MCF 10A (cell line): Measurements from ENCODE around the gene RAD50. TPM values are rescaled to one million over a fixed set of nuclear protein-coding genes. Genes with fewer than 3 reads are reported as not detected.
"Not testable (repeated sequence)": the region's sequence is repeated elsewhere in the genome, so short reads cannot be mapped to it uniquely, and the experiment has no call there.

Experiments
- BruUV-seq: library from RNA; stranded (reverse); fragments of 400-500 nt; replicated peaks from 2 replicates; lab custom pipeline; 2021; lab: Mats Ljungman, UMichigan
- CTCF ChIA-PET: fragments of 300-600 bp; sonication (Branson Sonifier 250); formaldehyde crosslinking; extraction: SDS; loops from one replicate; lab custom pipeline; 2021; ENCODE audit warnings: antibody characterized with exemption, inconsistent platforms; lab: Yijun Ruan, JAX
- POLR2A ChIA-PET: fragments of 300-600, 350-650 bp; sonication (Branson Sonifier 250); formaldehyde crosslinking; extraction: SDS; loops from one replicate; lab custom pipeline; 2020; ENCODE audit warnings: antibody characterized with exemption, inconsistent platforms; lab: Yijun Ruan, JAX
- DNase-seq: peaks from one replicate; pipeline ENCODE4 v3.0.0-alpha.2; 2018; ENCODE audit not compliant: unreplicated experiment
- H3K27ac Mint-ChIP-seq: one replicate; pipeline ENCODE4 v1.8.0; 2022; ENCODE audit warnings: mild to moderate bottlenecking, low read depth, mixed read lengths; ENCODE audit not compliant: unreplicated experiment
- H3K27me3 Mint-ChIP-seq: one replicate; pipeline ENCODE4 v1.8.0; 2022; ENCODE audit warnings: mixed read lengths; ENCODE audit not compliant: insufficient read depth, unreplicated experiment
- H3K36me3 Mint-ChIP-seq: one replicate; pipeline ENCODE4 v1.8.0; 2022; ENCODE audit warnings: mild to moderate bottlenecking, moderate library complexity, mixed read lengths; ENCODE audit not compliant: insufficient read depth, unreplicated experiment
- H3K4me1 Mint-ChIP-seq: one replicate; pipeline ENCODE4 v1.8.0; 2022; ENCODE audit warnings: mixed read lengths; ENCODE audit not compliant: insufficient read depth, unreplicated experiment
- H3K4me3 Mint-ChIP-seq: one replicate; pipeline ENCODE4 v1.8.0; 2022; ENCODE audit warnings: mild to moderate bottlenecking, moderate library complexity, mixed read lengths; ENCODE audit not compliant: unreplicated experiment
- H3K9me3 Mint-ChIP-seq: one replicate; pipeline ENCODE4 v1.8.0; 2022; ENCODE audit warnings: mixed read lengths; ENCODE audit not compliant: unreplicated experiment
- CTCF ChIP-seq: fragments of 200-600 bp; IDR thresholded peaks from one replicate; pipeline ENCODE4 v1.8.0; 2022; ENCODE audit warnings: antibody characterized with exemption, mild to moderate bottlenecking; ENCODE audit not compliant: unreplicated experiment
- intact Hi-C: fragments of 100-400 bp; cut with micrococcal nuclease; formaldehyde crosslinking; loops from 2 replicates; pipeline ENCODE4 v1.14.1; 2022
- total RNA-seq: library from RNA; stranded (reverse); gene quantifications from 2 replicates; pipeline ENCODE4 v1.2.3, GENCODE V29; 2022

The RAD50 gene
- total RNA-seq, 1 experiment from 2014 or later = 145 TPM

GRCh38 chr5:132540764-132541163, 16.0 kb upstream of the RAD50 start:
- H3K9me3 Mint-ChIP-seq = no peaks in the 10 kb centered on the region
- CTCF ChIA-PET = no interaction called here
- DNase-seq = no peak
- BruUV-seq = no TSS peak
- POLR2A ChIA-PET = interaction anchor here (0.6 kb wide), 1 partner anchor 29 kb away, joined by 4 read pairs; no protein-coding TSS in a partner anchor
- no peak overlapping the region for H3K27ac Mint-ChIP-seq
- no peaks in the 10 kb centered on the region for H3K4me1 Mint-ChIP-seq
- H3K4me3 Mint-ChIP-seq = no peak overlapping the region
- H3K27me3 Mint-ChIP-seq = peaks cover 54% of the 10 kb centered on the region
- intact Hi-C loops = no loop called here
- TF ChIP-seq CTCF = no peak
- H3K36me3 Mint-ChIP-seq = no peaks in the 10 kb centered on the region

- Mint-ChIP-seq H3K36me3 (no peaks in the 10 kb centered on the region), H3K4me3 (no peak within 1 kb of the TSS), H3K9me3 (no peaks in the 10 kb centered on the region), H3K27me3 (peaks cover 51% of the 10 kb centered on the region), H3K4me1 (no peaks in the 10 kb centered on the region), H3K27ac (no peak within 1 kb of the TSS)
- no TSS peak for BruUV-seq
- ChIA-PET CTCF (interaction anchor here (1.0 to 3.9 kb wide), 4 partner anchors 17 to 286 kb away, joined by 3 to 29 read pairs (median 4); partner anchors contain the start of gene SHROOM1), POLR2A (interaction anchor here (0.7 to 1.3 kb wide), 2 partner anchors 13 kb away, joined by 4 read pairs; partner anchors contain the start of gene RAD50)
- no peak for TF ChIP-seq CTCF
- DNase-seq = no peak
- intact Hi-C loops = no loop called here
Measured at GRCh38 chr5:132543472-132544201, 13.1 kb upstream of the RAD50 start, which contains the start of gene IL5. IL5 (minus strand) TSS chr5:132543522; CDS start chr5:132543478, 44 bp downstream.

GRCh38 chr5:132546108-132546507, 10.7 kb upstream of the RAD50 start:
- Mint-ChIP-seq H3K27me3 (peaks cover 33% of the 10 kb centered on the region), H3K36me3 (no peaks in the 10 kb centered on the region), H3K4me3 (no peak overlapping the region), H3K27ac (no peak overlapping the region), H3K9me3 (no peaks in the 10 kb centered on the region), H3K4me1 (no peaks in the 10 kb centered on the region)
- intact Hi-C loops = no loop called here
- DNase-seq = no peak
- no TSS peak for BruUV-seq
- POLR2A ChIA-PET = interaction anchor here (0.6 to 1.0 kb wide), 2 partner anchors 11 to 1512 kb away, joined by 3 to 4 read pairs; partner anchors contain the start of gene RAD50
- no peak for TF ChIP-seq CTCF
- CTCF ChIA-PET = interaction anchor here (3.9 kb wide), 1 partner anchor 20 kb away, joined by 29 read pairs; no protein-coding TSS in a partner anchor

GRCh38 chr5:132547269-132547668, 9.5 kb upstream of the RAD50 start:
- ChIA-PET POLR2A (interaction anchor here (1.0 to 2.1 kb wide), 2 partner anchors 9 to 120 kb away, joined by 3 to 6 read pairs; partner anchors contain the start of gene RAD50), CTCF (interaction anchor here (0.6 to 3.9 kb wide), 4 partner anchors 9 to 489 kb away, joined by 3 to 29 read pairs (median 3); partner anchors contain the start of gene RAD50)
- H3K27ac Mint-ChIP-seq = no peak overlapping the region
- intact Hi-C loops = no loop called here
- peaks cover 33% of the 10 kb centered on the region for H3K27me3 Mint-ChIP-seq
- TF ChIP-seq CTCF = no peak
- no peak for DNase-seq
- no peak overlapping the region for H3K4me3 Mint-ChIP-seq
- H3K9me3 Mint-ChIP-seq = no peaks in the 10 kb centered on the region
- no peaks in the 10 kb centered on the region for H3K4me1 Mint-ChIP-seq
- BruUV-seq = no TSS peak
- no peaks in the 10 kb centered on the region for H3K36me3 Mint-ChIP-seq

GRCh38 chr5:132548834-132549233, 7.9 kb upstream of the RAD50 start:
- H3K4me3 Mint-ChIP-seq, H3K27ac Mint-ChIP-seq, H3K36me3 Mint-ChIP-seq, BruUV-seq, intact Hi-C loops, H3K4me1 Mint-ChIP-seq, DNase-seq, H3K9me3 Mint-ChIP-seq: not testable (repeated sequence)
- POLR2A ChIA-PET = interaction anchor here (0.6 to 1.2 kb wide), 2 partner anchors 8 to 9 kb away, joined by 3 read pairs; partner anchors contain the start of gene RAD50
- CTCF ChIA-PET = interaction anchor here (0.6 to 2.1 kb wide), 3 partner anchors 22 to 50 kb away, joined by 3 to 17 read pairs (median 3); no protein-coding TSS in a partner anchor
- peaks cover 30% of the 10 kb centered on the region for H3K27me3 Mint-ChIP-seq
